GM21367 (cell line): ENCODE results near the gene TRIM56.
"Not testable (repeated sequence)": the region's sequence is repeated elsewhere in the genome, so short reads cannot be mapped to it uniquely, and the experiment has no call there.

Experiments used
- ATAC-seq: cut with Tn5 transposase; IDR thresholded peaks from one replicate; pipeline ENCODE4 v1.9.1; 2021; ENCODE audit not compliant: unreplicated experiment

The TRIM56 gene

GRCh38 chr7:101085162-101085964 lies at the start of gene TRIM56:
TSS of gene TRIM56 (plus strand) at chr7:101085481. CDS start at chr7:101087313, 1,832 bp downstream.
- peak; percentile 72 for ATAC-seq

GRCh38 chr7:101035941-101036340 lies 49.3 kb upstream of the TRIM56 start:
- no peak for ATAC-seq

- not testable (repeated sequence) for ATAC-seq
Measured at GRCh38 chr7:101041283-101041682, 44.0 kb upstream of the TRIM56 start.

GRCh38 chr7:101058355-101058754 lies 26.9 kb upstream of the TRIM56 start:
- no peak for ATAC-seq

GRCh38 chr7:101059620-101059942 lies 25.7 kb upstream of the TRIM56 start:
- ATAC-seq, result no peak

GRCh38 chr7:101060992-101061391 lies 24.3 kb upstream of the TRIM56 start:
- ATAC-seq, result no peak

- not testable (repeated sequence) for ATAC-seq
Measured at GRCh38 chr7:101064176-101064550, 21.1 kb upstream of the TRIM56 start.

- not testable (repeated sequence) for ATAC-seq
Measured at GRCh38 chr7:101065162-101065561, 20.1 kb upstream of the TRIM56 start.

GRCh38 chr7:101066141-101066832 lies 19.0 kb upstream of the TRIM56 start:
- no peak for ATAC-seq

GRCh38 chr7:101066833-101067177 lies 18.5 kb upstream of the TRIM56 start:
- ATAC-seq, result no peak

- no peak for ATAC-seq
Measured at GRCh38 chr7:101068401-101068800, 16.9 kb upstream of the TRIM56 start.

- not testable (repeated sequence) for ATAC-seq
Measured at GRCh38 chr7:101071362-101072104, 13.7 kb upstream of the TRIM56 start.

- no peak for ATAC-seq
Measured at GRCh38 chr7:101075646-101076045, 9.6 kb upstream of the TRIM56 start.

- not testable (repeated sequence) for ATAC-seq
Measured at GRCh38 chr7:101076183-101076582, 9.1 kb upstream of the TRIM56 start.

GRCh38 chr7:101077303-101078086 lies 7.8 kb upstream of the TRIM56 start:
- peak; percentile 57 for ATAC-seq

- ATAC-seq, result no peak
Measured at GRCh38 chr7:101081432-101081831, 3.8 kb upstream of the TRIM56 start.

- no peak for ATAC-seq
Measured at GRCh38 chr7:101084865-101085161, 468 bp upstream of the TRIM56 start.

- no peak for ATAC-seq
Measured at GRCh38 chr7:101087334-101088068, 2.2 kb downstream of the TRIM56 start.

GRCh38 chr7:101088069-101088425 lies 2.8 kb downstream of the TRIM56 start:
- ATAC-seq, result no peak

GRCh38 chr7:101088858-101089529 lies 3.7 kb downstream of the TRIM56 start:
- ATAC-seq, result no peak
